Coronary artery (tissue), 2 donors: Measurements from ENCODE around the gene HABP4.

Experiments
- DNase-seq: peaks from one replicate; pipeline ENCODE4 v3.0.0-alpha.2; 2017; ENCODE audit warnings: low spot score
- H3K27ac ChIP-seq, 2 donors: fragments of 200-600 bp; sonication (generic); one replicate each; pipeline ENCODE4 v1.5.1; 2016 to 2019
- H3K4me3 ChIP-seq: fragments of 200-600 bp; sonication (generic); 2 replicates; pipeline ENCODE4 v1.5.1; 2016; ENCODE audit warnings: mild to moderate bottlenecking, moderate library complexity
- TF ChIP-seq, protein P1 (sequence below): fragments of 200-600 bp; sonication (generic); IDR thresholded peaks from one replicate; pipeline ENCODE4 v1.5.1; 2019; ENCODE audit warnings: antibody characterized with exemption

Gene HABP4

GRCh38 chr9:96449845-96450612 lies at the start of gene HABP4:
Gene HABP4 (plus strand): TSS chr9:96450169. CDS start chr9:96450280, 111 bp downstream.
- DNase-seq = peak; percentile 96
- Histone ChIP-seq H3K27ac (peak within 1 kb of the TSS; percentile 92 to 94), H3K4me3 (peak within 1 kb of the TSS; percentile 88)
- TF ChIP-seq, protein P1, sequence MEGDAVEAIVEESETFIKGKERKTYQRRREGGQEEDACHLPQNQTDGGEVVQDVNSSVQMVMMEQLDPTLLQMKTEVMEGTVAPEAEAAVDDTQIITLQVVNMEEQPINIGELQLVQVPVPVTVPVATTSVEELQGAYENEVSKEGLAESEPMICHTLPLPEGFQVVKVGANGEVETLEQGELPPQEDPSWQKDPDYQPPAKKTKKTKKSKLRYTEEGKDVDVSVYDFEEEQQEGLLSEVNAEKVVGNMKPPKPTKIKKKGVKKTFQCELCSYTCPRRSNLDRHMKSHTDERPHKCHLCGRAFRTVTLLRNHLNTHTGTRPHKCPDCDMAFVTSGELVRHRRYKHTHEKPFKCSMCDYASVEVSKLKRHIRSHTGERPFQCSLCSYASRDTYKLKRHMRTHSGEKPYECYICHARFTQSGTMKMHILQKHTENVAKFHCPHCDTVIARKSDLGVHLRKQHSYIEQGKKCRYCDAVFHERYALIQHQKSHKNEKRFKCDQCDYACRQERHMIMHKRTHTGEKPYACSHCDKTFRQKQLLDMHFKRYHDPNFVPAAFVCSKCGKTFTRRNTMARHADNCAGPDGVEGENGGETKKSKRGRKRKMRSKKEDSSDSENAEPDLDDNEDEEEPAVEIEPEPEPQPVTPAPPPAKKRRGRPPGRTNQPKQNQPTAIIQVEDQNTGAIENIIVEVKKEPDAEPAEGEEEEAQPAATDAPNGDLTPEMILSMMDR = no peak

- no peak for DNase-seq
- no peak overlapping the region for H3K27ac ChIP-seq
- TF ChIP-seq, protein P1 = no peak
Observed at GRCh38 chr9:96408409-96409280, 41.3 kb upstream of the HABP4 start.

DNA sequence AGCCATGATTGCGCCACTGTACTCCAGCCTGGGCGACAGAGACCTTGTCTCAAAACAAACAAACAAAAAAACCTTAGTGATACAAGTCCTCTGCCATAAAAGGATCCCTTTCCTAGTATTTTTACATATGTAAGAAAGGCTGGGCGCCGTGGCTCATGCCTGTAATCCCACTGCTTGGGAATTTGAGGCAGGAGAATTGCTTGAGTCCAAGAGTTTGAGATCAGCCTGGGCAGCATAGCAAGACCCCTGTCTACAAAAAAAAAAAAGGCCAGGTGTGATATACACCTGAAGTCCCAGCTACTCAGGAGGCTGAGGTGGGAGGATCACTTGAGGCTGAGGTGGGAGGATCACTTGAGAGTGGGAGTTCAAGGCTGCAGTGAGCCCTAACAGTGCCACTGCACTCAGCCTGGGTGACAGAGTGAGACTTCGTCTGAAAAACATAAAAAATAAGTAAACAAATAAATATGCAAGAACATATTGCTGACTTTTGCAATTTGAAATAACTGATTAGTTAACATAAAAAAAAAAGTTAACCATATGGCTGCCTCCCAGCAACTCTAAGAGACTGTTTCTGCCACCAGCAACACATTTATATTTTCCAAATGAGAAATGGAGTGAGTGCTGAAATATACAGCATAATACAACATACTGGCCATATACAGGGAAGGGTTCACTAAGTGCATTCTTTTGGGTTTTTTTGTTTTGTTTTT lies 38.7 kb upstream of the HABP4 start:
- no peak overlapping the region for H3K4me3 ChIP-seq
- TF ChIP-seq, protein P1 = no peak
- DNase-seq = no peak
- H3K27ac ChIP-seq = no peak overlapping the region

More at GRCh38 chr9:96408409-96409280, 41.3 kb upstream of the HABP4 start:
- H3K4me3 ChIP-seq = no peak overlapping the region

- TF ChIP-seq, protein P1 = no peak
- H3K27ac ChIP-seq = no peak overlapping the region
- no peak for DNase-seq
Observed at GRCh38 chr9:96412174-96412913, 37.6 kb upstream of the HABP4 start.

DNA sequence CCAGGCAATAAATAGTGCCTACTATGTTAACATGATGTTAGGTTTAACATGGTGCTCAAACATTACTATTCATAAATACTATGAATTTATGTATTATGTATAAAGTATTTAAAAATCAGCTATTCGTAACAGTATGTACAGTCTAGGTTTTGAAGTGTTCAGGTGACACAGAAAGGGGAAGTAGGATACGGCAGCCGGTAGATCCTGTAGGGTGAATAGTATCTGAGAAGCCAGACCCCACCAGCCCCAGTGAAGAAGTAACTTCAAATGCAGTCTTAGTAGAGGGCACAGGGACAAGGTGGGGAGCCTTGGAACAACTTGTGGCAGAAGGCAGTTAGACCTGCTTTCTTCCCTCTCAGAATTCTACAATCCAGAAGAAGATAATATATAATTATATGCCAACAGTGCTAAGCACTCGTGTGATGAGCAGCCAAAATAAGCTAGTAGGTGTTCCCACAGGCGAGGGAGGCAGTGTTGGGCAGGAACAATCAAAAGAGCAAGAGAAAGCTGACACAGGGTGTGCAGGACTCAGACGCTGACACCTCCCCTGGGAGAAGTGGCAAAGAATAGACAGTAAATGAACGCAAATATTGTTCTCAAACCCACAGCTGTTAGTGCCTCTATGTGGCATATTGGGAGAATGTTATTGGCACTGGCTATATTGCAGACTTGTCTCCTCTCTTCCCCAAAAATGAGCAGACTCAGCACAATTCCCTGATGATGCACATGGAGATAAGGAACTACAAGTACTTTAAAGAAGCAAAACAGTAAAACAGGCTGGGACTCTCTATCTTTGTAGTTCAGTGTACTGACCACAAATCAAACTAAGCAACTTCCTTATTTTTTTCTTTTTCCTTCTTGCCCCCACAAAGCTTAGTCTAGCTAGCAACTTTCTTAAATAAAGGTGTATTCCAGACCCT lies 36.4 kb upstream of the HABP4 start:
- Histone ChIP-seq H3K4me3 (no peak overlapping the region), H3K27ac (peak overlapping the region in 1 of 2 donors; percentile 16)
- no peak for DNase-seq
- TF ChIP-seq, protein P1 = no peak

More at GRCh38 chr9:96412174-96412913, 37.6 kb upstream of the HABP4 start:
- no peak overlapping the region for H3K4me3 ChIP-seq
